ENCODE data around the gene KIAA1755.
A peak's percentile ranks its signal among the peaks of the same experiment; 100 is the strongest.

The KIAA1755 gene

DNA sequence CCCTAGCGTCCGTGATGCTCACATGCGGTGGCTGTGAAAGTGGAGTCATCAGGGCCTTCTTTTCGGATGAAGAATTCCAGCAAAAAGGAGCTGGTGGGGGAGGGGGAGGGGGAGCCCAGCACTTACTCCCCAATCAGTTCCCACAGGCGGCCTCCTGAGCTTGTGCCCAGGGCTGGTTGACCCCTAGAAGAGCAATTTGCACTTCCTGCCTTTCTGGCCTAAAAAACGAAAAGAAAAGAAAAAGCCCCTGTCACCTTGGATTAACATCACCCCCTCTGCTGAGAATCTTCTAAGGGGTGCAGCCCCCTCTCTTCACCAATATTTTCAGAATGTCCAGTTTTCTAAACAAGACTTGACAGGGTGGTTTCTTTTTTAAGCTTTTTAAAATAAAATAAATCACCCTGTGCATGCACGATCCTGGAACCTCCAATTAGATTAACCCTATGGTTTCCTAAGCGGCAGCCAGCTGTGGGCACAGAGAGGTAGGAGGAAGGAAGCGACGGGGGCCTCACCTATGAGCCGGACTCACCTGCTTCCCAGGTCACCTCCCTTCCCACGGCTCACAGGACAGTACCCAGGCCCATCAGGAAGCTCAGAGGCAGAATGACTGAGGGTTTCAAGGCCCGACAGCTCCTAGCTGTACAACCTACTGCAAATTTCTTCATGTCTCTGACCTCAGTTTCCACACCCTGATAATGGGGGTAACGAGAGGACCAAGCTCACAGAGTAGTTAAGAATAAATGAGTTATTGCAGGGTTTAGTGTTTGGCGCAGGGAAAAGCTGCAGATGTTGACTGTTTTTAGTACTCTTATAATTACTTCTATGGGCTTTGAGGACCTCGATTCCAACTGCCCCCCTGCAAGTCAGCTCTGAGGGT, 85.0 kb downstream of the KIAA1755 start:
- DNase-seq, result no peak

DNA sequence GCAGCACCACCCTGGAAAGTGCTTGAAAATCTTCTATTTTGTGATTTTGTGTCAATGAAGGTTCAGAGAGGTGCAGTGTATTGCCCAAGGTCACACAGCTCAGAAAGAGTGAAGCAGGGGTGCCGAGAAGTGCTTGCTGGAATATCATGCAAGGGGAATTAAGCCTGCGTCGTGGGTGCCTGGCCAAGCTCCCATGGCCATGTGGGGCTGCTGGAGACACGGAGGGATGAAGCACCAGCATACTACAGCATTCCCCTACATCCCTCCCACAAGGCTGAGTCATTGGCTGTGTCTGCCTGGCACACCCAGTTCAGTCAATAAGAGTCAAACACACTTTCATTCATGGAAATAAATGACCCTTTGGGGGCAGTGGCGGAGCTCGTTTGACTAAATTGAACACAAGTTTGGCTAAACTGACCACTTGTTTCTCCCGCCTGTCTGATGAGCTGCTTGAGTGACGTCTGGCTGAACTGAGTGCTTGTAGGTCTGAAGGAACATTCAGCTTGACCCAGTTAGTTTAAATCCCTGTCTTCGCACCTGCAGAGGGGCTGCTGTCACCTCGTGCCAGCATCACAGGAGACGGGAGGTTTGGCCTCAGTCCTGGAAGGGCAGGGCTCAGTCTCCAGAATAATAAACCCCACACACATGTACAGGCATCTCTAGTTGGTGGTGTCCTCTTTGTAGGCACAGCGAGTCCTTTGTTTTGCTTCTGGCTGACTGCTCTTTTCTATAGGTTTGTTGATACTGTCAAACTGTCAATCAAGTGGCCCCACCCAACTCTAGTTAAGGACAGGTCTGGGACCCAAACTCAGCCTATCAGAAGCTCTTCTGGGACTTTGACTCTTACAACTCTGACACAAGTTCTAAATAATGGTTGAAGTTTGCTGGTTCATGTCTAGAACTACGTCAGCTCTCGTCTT, 87.0 kb downstream of the KIAA1755 start:
- no peak for DNase-seq

DNA sequence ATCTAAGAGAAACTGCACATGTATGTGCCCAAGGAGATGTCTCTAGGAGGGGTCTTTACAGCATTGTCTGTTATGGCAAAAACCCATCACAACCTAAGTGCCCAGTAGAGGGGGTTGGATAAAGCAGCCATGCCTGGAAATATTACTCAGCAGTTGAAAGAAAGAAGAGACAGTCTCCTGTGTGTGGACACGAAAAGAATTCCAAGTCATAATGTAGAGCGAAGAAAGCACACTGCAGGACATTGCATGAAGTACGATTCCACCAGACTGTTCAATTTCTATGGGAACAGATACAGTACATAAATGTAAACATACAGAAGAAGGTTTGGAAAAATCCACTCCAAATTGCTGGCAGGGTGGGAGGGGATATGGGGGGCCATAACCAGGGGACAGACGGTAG, 88.1 kb downstream of the KIAA1755 start:
- DNase-seq, result no peak

DNA sequence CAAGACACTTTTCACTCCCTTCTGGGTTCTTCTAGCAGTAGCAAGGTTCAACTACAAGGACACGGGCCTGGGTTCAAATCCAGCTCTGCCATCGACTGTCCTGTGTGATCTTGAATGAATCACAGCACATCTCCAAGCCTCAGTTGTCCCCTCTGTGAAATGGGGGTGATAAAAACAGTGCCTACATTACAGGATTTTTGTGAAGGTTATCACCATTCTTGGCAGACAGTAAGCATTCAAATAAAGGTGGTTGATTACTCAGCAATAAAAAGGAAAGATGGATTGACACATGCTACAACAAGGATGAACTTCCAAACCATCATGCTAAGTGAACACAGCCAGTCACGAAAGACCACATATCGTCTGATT, 88.9 kb downstream of the KIAA1755 start:
- no peak for DNase-seq

DNA sequence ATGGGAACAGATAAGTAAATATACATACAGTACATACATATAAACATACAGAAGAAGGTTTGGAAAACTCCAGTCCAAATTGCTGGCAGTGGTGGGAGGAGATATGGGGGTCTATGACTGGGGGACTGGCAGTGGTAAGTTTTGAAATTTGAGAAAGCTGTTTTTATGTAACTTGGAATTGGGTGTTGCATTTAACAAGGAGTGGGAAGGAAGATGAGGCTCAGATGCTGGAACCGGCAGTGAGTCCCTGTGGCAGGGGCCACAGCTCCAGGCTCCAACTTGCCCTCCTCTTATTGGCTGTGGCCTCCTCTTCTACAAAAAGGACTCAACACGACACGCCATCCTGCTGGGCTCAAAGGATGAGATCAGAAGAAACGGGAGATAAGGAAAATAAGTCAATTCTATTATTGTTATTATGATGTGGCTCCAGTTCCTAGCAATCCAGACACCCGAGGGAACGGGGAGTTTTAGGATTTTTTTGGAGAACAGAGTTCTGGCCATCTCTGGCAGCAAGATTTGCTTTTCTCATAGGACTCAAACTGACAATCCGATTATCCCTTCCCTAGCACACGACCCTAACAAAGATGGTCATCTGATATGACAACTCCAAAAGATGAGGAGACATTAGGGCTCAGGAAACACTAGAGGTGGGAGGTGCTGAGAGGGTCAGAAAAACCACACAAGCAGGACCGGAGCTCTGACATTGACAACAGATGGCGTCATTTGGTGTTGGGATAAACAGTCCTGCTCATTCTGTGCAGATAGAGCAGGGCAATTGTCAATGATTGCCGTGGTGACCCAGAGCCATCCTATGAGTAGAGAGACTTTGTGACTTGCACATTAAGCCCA, 89.5 kb downstream of the KIAA1755 start:
- no peak for DNase-seq

DNA sequence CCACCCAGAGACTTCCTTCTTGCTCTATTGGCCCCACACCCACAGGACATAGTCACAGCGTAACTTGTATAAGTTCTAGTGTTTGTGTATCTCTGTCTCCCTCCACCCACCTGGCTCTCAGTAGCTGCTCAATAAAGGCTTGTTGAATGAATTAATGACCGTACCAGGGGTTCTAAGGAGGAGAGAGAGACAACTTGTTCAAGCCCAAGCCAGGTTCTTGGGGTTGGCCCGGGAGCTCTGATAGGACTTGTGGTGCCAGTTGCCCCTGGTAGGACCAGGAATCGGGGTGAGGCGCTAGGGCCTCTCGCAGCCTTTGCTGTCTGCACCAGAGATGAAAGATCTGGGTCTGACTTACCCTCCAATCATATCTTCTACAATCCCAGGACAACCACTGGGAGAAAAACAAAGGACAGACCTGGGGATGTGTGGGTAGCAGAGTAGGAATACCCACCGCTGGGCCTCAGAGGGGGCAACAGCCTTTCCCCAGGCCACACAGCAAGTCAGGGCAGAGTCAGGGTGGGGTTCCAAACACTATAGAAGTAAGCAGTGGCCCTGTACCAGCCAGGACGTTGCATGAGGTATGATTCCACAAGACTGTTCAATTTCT, 90.2 kb downstream of the KIAA1755 start:
- no peak for DNase-seq

DNA sequence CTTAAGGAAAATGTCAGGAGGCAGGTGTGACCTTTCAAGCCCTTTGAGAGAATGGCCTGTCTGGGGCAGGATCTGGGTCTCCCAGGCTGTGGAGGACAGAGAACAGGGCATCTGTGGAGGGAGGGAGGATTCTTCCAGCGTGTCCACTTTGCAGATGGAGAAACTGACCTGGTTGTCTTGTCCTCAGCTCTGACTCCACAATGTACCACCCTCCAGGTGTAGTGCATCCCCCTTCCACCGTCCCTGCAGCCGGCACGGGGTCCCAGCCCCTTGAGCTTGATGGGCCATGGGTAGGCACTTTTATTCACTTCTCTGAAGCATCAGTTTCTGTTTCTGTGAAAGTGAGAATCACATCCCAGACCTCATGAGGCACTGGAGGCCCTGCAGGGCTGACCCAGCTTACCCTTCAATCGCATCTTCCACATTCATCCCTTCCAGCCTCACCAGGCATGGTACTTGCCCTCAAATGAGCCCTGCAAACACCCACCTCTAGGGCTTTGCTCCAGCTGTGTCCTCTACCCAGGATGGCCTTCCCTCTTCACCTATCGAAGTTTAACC, 90.8 kb downstream of the KIAA1755 start:
- no peak for DNase-seq

DNA sequence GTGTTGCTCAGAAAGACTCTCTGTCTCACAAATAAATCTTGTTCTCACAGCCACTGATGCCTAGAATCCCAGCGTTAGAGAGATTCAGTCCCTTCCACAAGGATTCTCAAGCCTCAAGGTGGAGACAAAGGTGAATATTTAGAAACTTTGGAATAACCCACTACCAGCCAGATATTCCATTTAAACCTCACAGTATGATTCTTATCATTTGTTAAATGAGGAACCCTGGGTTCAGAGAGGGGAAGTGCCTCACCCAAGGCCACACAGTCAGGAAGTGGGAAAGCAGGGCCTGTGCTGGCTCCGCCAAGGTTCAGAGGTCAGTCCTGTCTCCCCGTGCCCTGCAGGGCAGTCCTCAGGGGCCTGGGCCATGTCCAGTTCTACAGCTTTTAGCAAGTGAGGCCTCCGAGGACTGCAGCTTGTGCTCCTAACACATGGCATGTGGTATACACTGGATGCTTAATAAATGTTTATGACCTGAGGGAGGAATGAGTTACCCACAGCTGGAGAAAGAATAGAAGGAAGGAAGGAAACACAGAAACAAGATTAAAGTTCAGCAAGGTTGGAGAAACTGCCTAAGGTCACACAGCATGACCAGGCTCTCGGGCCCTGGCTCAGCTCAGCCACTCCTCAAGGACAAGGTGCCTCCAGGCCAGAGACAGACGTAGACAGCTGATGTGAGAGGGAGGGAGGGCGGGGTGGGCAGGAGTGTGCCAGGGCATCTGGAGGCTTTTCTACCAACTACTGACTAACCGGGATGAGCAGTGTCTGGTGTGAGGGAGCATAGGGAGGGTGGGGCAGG, 91.5 kb downstream of the KIAA1755 start:
- no peak for DNase-seq

DNA sequence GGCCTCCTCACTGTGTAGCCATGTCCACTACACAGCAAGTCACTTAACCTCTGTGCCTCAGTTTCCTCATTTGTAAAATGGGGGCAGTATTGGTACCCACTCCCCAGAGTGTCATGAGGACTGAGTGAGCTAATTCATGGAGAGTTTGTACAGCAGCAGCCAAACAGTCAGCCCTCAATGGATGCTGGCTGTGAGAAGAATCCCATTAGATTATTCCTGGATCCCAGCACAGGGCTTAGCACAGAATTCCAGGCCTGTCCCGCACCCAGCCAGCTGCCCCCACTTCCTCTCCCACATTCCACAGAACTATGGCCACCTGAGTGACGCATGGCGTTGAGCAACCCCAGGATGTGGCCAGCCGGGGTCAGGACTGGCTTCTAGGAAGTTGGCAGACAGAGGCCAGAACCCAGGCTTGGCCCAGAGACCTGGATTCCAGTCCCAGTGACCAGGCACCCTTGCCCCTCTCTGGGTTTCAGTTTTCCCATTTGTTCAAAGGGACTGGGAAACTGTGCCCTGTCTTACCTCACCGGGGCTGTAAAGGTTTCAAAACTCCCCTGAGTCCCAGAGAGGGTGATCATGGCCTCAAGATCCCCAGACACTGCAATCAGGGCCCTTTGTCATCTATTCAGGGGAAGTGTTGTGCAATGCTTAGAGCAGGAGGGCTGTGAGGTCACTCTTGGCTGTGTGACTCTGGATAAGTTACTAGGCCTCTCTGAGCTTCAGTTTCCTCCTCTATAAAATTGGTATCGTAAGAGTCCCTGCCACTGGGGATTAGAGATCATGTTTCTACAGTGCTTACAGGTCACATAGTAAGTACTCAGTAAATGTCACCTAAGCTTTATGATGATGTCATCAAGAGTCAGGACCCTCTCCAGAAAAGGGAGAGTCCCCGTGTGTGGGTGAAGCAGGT, 92.4 kb downstream of the KIAA1755 start:
- DNase-seq, result no peak

DNA sequence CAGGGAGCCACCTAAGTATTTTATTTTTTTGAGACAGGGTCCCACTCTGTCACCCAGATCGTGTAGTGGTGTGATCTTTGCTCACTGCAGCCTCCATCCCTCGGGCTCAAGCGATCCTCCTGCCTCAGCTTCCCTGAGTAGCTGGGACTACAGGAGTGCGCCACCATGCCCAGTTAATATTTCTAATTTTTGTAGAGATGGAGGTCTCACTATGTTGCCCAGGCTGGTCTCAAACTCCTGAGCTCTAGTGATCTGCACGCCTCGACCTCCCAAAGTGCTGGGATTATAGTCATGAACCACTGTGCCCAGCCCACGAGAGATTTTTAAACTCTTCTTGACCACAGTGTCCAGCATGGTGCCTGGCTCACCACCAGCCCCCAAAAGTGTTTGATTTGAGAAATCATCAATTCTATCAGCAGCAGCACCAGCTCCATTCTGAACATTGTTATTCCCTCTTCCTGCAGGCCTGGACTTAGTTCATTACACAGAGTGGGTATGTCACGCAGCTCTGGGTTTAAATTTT, 93.1 kb downstream of the KIAA1755 start:
- DNase-seq, result no peak

DNA sequence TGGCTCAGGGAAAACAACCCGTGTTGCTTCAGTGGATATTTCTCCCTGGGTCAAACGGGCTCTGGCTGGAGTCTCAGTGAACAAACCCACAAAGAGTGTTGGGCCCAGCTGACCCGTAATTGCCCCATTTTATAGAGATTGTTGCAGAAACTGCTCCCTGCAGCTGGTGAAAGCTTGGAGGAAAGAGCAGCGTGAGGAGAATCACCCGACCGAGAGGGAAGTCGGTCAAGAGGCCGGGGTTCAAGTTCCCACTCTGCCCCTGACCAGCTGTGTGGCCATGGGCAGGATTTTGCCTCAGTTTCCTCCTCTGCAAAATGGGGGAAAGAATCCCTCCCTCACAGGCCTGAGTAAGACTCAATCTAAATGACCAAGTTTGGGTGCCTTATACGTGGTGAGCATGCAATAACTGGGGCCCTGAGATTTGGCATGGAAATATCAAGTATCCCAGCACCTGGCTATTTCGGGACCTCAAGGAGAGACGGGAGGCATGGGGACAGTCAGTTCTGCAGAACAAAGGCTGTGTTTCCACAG, 93.8 kb downstream of the KIAA1755 start:
- no peak for DNase-seq

DNA sequence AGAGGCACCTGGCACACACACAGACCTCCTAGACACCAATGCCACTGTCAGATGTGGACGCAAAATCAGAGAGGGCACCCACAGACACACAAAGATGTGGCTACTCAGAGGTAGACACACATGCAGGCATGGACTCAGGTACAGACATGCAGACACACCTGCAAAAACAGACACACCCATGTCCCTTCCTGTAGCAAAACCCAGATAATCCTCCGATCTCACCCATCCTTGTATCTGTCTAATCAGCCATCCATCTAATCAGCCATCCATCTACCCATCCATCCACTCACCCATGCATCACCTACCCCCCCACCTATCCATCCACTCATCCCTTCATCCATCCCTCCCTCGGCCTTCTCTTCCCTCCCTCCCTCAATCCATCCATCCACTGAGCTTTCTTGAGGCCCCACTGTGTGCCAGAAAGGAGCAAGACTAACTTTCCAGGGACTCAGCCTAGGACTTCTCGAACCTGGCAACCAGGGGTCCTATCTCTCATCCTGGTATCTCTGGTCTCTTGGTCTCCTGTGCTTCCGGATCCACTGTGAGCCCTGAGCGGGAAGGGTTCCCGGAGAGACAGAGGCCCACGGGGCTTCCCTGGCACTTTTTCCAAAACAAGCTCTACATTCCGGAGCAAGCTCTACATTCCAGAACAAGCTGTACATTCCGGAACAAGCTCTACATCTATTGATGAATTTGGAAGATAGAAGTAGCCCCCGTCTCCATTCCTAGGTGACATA, 94.4 kb downstream of the KIAA1755 start:
- DNase-seq, result no peak

DNA sequence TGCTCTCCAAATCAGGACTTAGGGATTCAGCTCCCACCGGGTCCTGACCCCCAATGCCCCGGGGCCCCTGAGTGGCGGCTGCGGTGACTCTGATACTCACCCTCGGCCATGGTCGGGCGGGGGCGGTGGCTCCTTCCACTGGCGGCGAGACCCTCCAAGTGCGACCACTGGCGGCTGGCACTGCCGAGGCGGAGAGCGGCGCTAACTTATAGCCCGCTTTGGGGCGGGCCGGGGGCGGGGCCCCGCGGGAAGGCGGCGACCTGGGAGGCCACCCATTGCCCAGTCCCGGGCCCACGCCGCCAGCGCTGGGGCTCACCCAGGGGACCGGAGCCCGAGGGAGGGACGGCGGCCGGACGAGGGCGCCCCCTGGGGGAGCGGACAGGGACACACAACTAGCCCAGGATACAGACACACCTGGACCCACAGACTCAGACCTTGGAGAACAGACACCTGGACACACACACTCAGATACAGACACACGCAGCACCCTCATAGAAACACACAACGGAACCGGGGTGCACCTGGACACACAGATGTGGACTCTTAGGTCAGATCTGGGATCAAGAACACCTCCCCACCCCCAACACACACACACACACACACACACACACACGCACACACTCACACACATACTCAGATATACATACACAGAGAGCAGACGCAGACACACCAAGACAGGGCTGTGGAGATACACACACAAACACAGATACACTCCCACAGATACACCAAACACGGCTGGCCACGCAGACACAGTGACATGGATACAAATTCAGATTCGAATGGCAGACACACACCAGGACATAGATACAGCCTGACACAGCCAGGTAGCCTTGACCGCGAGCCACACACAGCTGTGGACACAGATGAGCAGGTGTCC, 95.2 kb downstream of the KIAA1755 start, which contains the start of gene TGM2:
TGM2 (minus strand) TSS at position 182 of the 877 bp plus-strand sequence; CDS start at position 110, 72 bp downstream.
- DNase-seq, result peak; percentile 27

DNA sequence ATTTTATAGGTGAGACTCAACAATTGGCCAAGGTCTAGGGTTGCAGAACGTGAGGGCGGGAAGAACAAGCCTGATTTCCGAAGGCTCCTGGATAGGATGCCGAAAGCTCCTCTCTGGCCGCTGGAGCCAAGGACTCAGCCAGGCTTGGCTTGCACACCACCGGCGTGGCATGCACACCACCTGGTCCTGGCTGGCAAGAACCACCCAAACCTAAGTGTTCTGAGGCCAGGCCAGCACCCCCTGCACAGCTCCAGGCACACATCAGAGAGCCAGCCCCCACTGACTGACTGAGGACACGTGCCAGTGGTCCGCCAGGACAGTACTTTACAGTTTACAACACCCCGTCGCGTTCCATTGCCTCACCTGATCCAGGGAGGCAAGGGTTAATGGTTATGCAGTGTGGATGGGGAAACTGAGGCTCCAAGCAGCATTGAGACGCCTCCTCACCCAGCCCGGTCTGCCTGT, 95.9 kb downstream of the KIAA1755 start:
- no peak for DNase-seq

DNA sequence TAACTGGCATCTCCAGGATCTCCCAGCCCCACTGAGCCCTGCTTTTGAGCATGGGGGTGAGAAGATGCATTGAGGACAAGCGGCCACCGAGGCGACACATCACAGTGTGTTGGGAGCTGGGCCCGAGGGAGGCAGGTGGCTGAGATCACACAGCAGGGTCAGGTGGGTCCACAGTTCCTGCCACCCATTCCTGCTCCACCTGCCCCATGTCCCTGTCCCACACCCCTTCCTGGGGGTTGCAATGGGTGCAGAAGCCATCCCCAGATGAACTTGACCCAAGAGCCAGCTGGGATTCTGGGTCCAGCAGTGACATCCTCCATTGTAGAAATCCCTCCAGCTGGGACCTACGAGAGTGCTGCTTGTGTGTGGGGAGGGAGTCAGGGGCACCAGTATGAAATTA, 96.5 kb downstream of the KIAA1755 start:
- DNase-seq, result no peak

DNA sequence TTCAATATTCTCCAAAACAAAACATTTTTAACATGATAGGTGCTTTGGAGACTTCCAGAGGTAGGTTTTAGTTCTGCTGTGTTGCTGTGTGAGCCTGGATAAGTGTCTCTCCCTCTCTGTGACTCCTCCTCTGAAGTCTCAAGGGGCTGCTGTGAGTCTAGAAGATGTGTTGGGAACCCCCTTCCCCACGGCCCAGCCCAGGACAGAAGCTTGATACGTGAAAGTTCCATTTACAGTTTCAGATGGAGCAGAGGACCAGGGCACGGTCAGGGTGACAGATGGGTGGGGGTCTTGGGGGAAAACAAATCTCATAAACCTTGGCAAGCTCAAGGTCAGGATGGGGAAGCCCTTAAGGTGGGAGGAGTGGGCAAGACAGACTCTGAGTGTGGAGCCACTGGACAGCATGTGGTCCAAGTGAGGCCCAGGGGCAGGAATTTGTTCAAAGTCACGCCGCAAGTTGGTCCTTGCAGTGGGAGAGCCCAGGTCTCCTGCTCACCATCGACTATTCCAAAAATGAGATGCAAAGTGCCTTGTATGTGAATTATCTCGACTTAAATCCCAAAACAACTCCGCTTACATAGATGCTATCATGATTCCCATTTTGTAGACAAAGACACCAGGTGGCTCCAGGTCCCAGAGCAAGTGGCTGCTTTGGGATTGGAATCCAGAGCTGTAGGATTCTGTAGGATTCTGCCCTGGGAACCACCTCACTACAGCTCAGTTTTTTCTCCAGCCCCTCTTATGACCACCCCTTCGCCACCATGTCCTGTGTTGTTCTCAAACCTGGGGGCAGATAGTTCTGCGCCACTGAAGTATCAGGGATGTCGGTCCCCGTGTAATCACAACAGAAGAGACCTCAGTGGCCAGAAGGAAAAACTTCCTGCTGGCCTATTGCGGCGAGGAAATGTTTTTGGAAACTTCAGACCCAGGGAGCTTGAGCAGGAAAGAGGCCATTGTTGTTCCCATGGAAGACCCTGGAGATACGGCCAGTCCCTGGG, 97.4 kb downstream of the KIAA1755 start:
- DNase-seq, result no peak
